HG02571 (cell line): Measurements from ENCODE around the gene FMOD.
"Not testable (repeated sequence)": the region's sequence is repeated elsewhere in the genome, so short reads cannot be mapped to it uniquely, and the experiment has no call there.

ENCODE experiments used
- ATAC-seq: cut with Tn5 transposase; IDR thresholded peaks from one replicate; pipeline ENCODE4 v1.9.1; 2021; ENCODE audit warnings: mild to moderate bottlenecking, moderate library complexity; ENCODE audit not compliant: unreplicated experiment

FMOD gene

DNA sequence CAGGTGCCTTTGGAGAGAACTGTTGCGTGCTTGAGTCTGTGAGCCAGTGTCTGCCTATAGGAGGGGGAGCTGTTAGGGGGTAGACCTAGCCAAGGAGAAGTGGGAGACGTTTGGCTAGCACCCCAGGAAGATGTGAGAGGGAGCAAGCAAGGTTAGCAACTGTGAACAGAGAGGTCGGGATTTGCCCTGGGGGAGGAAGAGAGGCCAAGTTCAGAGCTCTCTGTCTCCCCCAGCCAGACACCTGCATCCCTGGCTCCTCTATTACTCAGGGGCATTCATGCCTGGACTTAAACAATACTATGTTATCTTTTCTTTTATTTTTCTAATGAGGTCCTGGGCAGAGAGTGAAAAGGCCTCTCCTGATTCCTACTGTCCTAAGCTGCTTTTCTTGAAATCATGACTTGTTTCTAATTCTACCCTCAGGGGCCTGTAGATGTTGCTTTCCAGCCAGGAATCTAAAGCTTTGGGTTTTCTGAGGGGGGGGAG, 43.2 kb downstream of the FMOD start:
- no peak for ATAC-seq

DNA sequence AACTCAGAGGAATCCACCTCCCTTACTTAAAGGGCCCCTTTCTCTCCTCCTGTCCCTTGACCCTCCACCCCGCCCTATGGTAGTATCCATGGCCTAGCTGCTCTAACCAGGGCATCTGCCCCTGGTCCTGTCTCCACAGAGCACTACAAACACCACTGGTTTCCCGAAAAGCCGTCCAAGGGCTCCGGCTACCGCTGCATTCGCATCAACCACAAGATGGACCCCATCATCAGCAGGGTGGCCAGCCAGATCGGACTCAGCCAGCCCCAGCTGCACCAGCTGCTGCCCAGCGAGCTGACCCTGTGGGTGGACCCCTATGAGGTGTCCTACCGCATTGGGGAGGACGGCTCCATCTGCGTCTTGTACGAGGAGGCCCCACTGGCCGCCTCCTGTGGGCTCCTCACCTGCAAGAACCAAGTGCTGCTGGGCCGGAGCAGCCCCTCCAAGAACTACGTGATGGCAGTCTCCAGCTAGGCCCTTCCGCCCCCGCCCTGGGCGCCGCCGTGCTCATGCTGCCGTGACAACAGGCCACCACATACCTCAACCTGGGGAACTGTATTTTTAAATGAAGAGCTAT, 43.9 kb downstream of the FMOD start:
- ATAC-seq, result no peak

DNA sequence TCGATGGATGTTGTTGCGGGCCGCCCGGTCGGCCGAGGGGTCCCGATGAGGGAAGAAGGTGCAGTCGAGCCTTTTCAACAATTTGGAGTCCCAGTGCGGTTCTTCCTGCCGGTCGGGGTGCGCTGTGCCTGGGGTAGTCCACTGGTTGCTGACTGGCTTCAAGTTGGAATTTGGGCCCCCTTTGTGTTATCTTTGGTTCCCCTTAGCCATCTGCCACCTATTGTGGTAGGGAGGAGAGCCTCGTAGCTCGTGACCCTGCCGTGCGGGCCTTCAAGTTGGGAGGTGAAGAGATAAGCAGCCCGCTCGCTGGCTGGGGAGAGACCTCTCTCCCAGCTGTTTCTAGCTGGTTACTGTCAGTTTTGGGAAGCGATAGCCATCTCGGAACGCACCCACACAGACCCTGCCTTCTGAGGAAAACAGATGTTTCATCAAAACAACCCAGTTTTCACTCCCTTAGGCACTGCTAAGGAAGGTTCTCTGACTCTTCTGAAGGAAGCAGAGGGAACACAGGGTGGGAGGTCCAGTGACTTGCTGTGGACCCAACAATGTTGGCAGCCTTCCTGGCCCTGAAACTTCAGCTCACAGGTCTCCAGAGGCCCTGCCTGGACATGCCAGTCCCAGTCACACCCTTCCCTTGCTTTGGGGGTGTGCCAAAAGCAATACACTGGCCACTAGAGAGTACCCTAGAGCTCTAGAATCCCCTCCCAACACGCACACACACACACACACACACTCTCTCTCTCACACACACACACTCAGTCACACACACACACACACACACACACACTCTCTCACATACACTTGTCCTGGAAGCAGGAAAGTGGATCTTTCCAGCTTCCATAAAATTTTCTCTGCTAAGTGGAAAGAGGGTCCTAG, 44.6 kb downstream of the FMOD start:
- ATAC-seq, result no peak

DNA sequence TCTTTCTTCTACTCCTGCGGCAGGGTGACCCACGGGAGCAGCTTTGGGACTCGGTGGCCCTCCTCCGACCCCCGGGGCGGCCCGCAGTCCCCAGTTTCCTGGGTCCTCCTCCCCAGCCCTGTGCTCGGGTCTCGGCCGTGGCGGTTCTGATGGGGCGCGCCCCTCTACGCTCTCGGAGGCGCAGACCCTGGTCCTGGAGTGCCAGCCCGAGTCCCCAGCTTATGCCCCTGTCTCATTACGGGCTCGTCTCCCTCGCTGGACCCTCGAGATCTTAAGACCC, 45.2 kb downstream of the FMOD start:
- peak; percentile 8 for ATAC-seq

DNA sequence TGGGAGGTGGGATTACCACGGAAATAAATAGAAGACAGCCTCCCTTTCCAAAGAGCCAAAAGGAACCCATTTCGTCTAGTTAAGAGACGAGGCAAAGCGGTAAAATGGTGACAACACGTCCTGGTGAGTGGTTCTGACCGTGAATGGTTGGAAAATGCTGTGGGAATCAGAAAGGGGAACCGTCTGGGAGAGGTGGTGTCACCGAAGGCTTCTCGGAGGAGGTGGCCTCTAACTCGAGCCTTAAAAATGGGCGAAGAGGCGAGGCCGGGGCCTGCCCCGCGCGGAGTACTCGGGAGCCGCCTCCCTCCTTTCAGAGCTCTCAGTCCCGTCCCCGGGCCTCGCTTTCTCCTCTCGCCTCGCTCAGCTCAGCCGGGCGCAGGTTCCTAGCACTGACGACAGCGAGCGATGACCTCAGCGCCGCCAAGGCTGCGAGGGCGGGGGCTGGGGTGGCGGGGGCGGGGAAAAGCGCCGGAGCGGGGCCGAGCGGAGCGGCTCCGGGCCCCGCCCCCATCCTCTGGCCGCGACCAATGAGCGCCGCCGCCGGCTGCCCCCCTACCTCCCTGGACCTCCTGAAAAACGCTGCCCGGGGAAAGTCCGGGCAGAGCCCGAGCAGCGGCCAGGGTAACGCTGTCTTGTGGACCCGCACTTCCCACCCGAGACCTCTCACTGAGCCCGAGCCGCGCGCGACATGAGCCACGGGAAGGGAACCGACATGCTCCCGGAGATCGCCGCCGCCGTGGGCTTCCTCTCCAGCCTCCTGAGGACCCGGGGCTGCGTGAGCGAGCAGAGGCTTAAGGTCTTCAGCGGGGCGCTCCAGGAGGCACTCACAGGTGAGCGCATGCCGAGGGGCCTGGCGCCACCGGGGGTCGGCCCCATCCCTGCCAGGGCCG, 45.8 kb downstream of the FMOD start, which contains the start of gene BTG2:
Gene BTG2 (plus strand): TSS at position 601 of the 890 bp plus-strand sequence. CDS start 88 bp downstream, at position 689.
- peak; percentile 65 for ATAC-seq

DNA sequence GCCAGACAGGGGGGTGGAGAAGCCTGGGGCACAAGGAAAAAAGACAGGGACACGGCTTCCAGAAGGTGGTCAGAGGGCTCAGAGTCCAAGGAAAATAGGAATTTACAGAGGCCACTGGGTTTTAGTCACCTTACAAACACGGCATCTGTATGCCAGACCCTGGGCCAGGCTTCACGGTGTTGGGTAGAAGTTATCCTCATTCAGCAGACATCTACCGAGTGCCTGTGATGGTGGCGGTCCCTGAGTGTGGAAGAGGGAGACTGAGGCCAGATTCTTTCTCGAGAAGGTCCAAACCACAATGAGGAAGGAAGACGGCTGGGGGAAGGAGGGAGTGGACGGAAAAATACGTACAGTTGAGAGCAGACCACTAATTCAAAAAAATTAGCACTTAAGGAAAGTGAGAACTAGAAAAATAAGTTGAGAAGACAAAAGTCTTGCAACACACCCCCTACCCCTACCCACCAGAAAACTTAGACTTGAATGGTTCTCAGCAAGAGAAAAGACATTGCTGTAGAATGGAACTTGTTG, 46.5 kb downstream of the FMOD start:
- ATAC-seq, result no peak

DNA sequence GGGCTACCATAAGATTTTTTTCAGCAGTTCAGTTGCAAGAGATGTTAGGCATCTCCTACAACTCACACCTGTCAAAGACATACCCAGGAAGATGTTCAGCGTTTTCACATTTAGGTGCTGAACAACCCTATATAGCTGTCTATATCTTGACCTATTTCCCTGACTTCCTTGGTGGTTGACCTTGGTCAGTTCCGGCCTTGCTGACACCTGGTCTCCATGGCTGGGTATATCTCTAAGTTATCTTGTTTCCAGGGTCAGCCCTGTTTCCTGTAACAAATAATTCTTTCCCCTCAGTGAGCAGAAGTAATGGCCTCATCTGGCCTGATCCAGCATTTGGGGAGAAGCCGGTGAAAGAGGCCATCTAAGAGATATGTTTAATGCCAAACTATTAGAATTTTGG, 48.0 kb downstream of the FMOD start:
- ATAC-seq, result no peak

DNA sequence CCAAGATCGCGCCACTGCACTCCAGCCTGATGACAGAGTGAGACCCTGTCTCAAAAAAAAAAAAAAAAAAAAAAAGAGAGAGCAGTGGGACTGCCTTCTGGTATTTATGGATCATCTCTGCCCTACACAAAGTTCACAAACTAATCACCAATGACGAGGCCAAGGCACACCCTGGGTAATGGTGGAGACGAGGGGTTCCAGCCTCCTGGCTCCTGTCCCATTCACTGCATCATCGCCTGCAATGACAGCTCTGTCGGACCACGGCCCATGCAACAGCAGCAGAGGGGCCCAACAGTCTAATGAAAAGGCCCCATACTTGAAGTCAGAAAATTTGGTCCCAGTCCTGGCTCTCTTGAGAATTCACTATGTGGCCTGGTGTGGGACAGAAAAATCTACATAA, 48.5 kb downstream of the FMOD start:
- ATAC-seq, result no peak

DNA sequence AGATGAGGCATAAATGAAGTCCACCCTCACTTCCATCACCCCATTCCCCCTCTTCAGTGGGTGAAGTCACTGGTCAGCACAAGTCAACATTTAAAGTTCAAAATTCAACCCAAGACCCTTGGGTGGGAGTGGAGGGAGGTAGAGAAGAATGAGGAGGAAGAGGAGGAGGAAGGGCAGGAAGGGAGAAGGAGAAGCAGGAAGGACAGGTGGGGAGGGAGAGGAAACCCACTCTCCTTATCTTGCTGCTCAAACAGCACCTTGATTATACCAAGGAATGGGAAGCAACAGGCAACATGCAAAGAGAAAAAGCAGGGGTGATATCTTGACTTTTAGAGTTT, 49.6 kb downstream of the FMOD start:
- ATAC-seq, result no peak

DNA sequence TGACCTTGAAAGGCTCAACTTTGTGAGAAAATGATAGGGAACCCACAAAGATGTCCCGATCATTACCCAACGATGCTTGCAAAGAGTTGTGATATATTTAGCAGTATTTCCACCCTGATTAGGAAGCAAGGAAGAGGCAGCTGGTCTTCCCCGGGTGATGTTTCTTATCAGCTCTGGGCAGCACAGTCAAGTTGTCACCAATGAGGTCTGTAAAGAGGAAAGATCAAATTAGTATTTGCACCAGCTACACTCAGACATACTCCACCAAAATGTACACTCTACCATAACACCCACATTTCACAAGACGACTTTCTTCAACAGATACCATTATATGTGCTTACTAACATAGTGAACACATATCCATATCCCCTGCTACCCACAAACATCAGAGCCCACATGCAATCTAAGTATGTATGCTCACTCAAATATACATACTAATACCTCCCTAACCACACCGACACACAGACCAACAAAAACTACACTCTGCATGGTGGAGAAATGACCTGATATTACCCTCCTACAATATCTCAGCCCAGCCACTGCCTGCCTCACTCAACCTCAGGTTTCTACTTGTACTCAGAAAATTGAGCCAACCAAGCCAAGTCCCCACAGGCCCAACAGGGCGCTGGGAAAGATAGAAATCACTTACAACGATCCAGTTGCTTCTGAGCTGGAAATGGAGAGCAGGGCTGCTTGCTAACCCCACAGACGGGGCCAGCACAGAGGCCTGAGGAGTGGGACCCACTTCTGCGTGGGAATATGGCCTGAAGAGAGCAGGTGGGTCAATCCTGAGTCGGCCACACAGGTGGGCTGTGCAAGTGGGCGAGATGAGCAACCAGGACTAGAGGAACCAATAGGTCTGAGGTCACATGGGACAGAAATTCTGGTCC, 50.2 kb downstream of the FMOD start:
- no peak for ATAC-seq

DNA sequence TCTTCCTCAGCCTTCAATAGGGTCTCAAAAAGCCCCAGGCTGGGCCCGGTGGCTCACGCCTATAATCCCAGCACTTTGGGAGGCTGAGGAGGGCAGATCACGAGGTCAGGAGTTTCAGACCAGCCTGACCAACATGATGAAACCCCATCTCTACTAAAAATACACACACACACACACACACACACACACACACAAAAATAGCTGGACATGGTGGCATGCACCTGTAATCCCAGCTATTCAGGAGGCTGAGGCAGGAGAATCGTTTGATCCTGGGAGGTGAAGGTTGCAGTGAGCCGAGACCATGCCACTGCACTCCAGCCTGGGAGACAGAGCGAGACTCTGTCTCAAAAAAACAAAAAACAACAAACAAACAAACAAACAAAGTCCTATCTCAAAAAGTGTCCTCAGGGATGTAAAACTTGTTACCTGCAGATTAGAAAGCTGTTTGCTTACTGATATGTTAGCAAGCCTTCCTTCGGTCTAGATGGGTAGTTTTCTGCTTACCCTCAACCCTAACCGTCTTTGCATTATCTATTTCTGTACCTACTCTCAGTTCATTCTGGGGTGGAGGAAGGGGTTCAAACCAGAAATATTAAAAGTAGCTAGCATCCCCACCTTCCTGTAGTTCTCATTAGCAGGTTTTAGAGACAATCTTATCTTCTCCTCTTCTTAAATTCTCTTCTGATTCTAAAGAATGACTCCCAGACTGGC, 51.0 kb downstream of the FMOD start:
- ATAC-seq, result not testable (repeated sequence)

DNA sequence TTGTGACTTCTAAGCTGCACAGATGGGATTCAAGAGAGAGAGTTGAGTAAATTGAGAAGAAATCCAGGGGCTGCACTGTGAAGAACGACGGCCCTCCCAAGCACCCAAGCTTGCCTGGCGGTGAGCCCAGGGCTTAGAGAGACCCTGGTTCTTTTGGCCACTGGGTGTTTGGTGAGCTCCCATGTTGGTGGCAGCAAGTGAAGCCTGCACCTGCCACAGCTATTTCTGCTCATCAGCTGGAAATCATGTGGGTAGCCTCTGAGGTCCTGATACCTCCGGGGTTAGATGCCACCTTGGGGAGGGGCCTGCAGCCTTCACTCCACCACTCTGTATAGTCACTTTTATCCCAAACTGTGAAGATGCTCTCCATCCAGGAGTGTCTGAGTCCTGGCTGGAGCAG, 51.8 kb downstream of the FMOD start:
- no peak for ATAC-seq

DNA sequence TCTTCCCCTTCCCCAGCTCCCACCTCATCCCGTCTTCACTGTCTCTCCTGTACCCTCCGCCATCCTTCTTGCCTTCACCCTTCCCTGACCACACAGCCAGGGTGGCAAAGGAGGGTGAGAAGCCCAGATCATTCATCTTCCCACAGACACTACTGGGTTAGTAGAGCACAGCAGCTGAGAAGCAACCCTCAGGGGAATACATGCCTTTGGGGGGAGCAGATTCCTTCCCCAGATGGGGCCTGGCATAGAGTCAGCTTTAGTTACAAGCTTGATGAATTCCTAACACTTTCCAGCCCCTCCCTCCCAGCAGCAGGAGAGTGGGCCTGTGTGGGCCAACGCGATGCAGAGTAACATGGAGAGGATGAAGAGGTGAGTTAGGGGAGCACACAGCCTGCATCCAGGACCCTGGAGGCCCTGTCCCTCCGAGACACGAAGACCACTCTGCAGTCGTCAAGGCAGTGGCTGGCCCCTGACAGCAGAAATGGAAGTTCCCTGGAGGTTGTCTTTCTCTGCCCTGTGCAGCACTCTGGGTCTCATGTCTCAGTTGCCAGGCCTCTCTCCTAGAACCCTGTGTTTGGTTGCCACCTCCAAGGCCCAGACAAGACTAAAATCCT, 54.4 kb downstream of the FMOD start:
- no peak for ATAC-seq

DNA sequence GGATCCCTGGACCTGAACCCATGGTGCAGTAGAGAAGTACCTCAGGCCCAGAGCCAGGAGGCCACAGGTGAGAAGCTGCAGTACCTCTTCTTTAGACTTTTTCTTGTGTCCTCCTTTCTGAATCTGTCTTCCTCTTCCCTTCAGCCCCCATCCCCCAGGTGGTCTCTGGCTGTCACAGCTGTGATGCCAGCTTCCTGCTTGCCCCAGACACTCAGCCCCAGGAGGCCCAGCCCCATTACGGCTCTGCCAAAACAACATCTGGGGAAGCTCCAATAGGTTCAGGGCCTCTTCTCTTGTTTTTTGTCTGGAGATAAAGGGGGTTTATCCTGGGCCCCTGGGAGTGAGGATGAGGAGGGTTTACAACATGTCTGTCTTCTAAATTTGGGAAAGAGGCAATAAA, 55.1 kb downstream of the FMOD start:
- ATAC-seq, result no peak

DNA sequence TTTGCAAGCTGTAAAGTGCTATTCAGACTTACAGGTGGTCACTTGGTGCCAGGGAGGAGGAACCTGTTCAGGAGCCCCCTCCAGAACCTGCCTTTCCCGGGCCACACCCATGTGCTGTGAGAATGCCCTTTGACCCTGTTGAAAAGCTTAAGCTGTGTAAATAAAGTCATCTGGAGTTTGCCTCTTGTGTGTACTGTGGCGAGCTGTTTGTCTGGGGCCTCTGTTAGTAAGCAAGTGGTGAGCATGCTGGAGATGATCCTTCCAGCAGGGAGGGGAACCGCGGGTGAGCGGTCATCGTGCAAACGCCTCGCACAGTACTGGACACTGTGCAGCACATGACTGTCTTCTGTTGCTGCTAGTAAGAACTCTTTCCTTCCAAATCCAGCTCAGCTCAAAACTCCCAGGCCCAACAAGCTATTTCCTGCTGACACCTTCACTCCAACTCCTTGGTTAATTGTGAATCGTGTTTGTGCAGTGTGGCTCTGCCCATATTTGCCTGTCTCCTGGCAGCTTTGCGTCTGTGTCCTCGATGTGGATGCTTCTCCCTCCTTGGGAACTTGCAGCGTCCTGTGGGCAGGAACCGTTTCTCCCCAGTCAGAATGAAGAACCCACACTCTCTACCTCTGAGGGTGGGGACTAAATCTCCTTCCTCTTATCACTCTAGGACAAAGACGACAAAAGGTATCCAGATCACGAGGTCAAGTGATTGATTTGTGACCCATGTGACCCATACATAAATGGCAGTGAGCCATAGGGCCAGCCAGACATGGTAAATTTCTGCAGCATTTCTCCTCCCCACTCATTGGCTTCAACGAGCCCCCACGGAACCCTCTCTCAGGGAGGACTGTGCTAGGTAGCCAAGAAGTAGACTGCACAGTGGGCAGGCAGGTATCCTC, 59.5 kb downstream of the FMOD start:
- ATAC-seq, result no peak
